GM23338 (cell line): Measurements from ENCODE around the gene KDM4E. TPM values are rescaled to one million over a fixed set of nuclear protein-coding genes. Genes with fewer than 3 reads are reported as not detected.
"Not testable (repeated sequence)": the region's sequence is repeated elsewhere in the genome, so short reads cannot be mapped to it uniquely, and the experiment has no call there.

Experiments used
- ATAC-seq: fragments of 200-7000 bp; cut with Tn5 transposase; 3 replicates; pipeline ENCODE4 v1.9.1; 2020
- DNase-seq: peaks from one replicate; pipeline ENCODE4 v3.0.0-alpha.2; 2015; ENCODE audit warnings: low spot score
- H2AFZ ChIP-seq: fragments of 200-600 bp; sonication (generic); 2 replicates; pipeline ENCODE4 v1.8.0; 2016; ENCODE audit warnings: antibody characterized with exemption, mild to moderate bottlenecking, moderate library complexity
- H3F3A ChIP-seq: fragments of 200-600 bp; sonication (generic); replicated peaks from 2 replicates; pipeline ENCODE4 v1.8.0; 2017; ENCODE audit warnings: antibody characterized with exemption, mixed run types, low read depth
- H3K27ac ChIP-seq: fragments of 200-600 bp; sonication (generic); 2 replicates; pipeline ENCODE4 v1.6.1; 2016; ENCODE audit warnings: low read depth
- H3K27me3 ChIP-seq: fragments of 200-600 bp; sonication (generic); 2 replicates; pipeline ENCODE4 v1.8.0; 2016; ENCODE audit warnings: mild to moderate bottlenecking, mixed run types, moderate library complexity; ENCODE audit not compliant: insufficient read depth
- H3K36me3 ChIP-seq: fragments of 200-600 bp; sonication (generic); 2 replicates; pipeline ENCODE4 v1.8.0; 2016; ENCODE audit warnings: mild to moderate bottlenecking; ENCODE audit not compliant: insufficient read depth
- H3K4me1 ChIP-seq: fragments of 200-600 bp; sonication (generic); 2 replicates; pipeline ENCODE4 v1.8.0; 2016; ENCODE audit warnings: mild to moderate bottlenecking, moderate library complexity; ENCODE audit not compliant: insufficient read depth
- H3K4me2 ChIP-seq: fragments of 200-600 bp; sonication (generic); 2 replicates; pipeline ENCODE4 v1.7.1; 2017; ENCODE audit warnings: mixed run types
- H3K4me3 ChIP-seq: fragments of 200-600 bp; sonication (generic); 2 replicates; pipeline ENCODE4 v1.6.1; 2016; ENCODE audit warnings: mixed run types
- H3K79me2 ChIP-seq: fragments of 200-600 bp; sonication (generic); replicated peaks from 2 replicates; pipeline ENCODE4 v1.8.0; 2017; ENCODE audit warnings: mild to moderate bottlenecking; ENCODE audit not compliant: insufficient read depth
- H3K9me2 ChIP-seq: fragments of 200-600 bp; sonication (generic); 2 replicates; pipeline ENCODE4 v1.8.0; 2017; ENCODE audit not compliant: insufficient read depth
- H4K20me1 ChIP-seq: fragments of 200-600 bp; sonication (generic); replicated peaks from 2 replicates; pipeline ENCODE4 v1.8.0; 2017; ENCODE audit warnings: mild to moderate bottlenecking; ENCODE audit not compliant: insufficient read depth
- H3K27ac Mint-ChIP-seq: 2 replicates; pipeline ENCODE4 v1.8.0; 2020; ENCODE audit warnings: inconsistent platforms, mild to moderate bottlenecking, moderate library complexity, mixed read lengths
- H3K27me3 Mint-ChIP-seq: 3 replicates; pipeline ENCODE4 v1.8.0; 2022; ENCODE audit warnings: low read depth, mild to moderate bottlenecking, moderate library complexity, mixed read lengths, inconsistent platforms; ENCODE audit not compliant: insufficient read depth, poor library complexity
- H3K36me3 Mint-ChIP-seq: 3 replicates; pipeline ENCODE4 v1.8.0; 2021; ENCODE audit warnings: low read depth, mild to moderate bottlenecking, inconsistent platforms, moderate library complexity, mixed read lengths
- H3K4me1 Mint-ChIP-seq: 3 replicates; pipeline ENCODE4 v1.8.0; 2020; ENCODE audit warnings: mild to moderate bottlenecking, inconsistent platforms, mixed read lengths
- H3K4me3 Mint-ChIP-seq: 3 replicates; pipeline ENCODE4 v1.8.0; 2021; ENCODE audit warnings: moderate library complexity, mild to moderate bottlenecking, inconsistent platforms, mixed read lengths
- H3K9me3 Mint-ChIP-seq: 3 replicates; pipeline ENCODE4 v1.8.0; 2020; ENCODE audit warnings: moderate library complexity, mild to moderate bottlenecking, inconsistent platforms, mixed read lengths
- CREB1 ChIP-seq: fragments of 250-450 bp; sonication (Bioruptor Pico); IDR thresholded peaks from 2 replicates; pipeline ENCODE4 v1.5.0; 2020; ENCODE audit warnings: low read depth, mild to moderate bottlenecking, moderate library complexity
- EZH2phosphoT487 ChIP-seq: fragments of 200-600 bp; sonication (generic); IDR thresholded peaks from one replicate; pipeline ENCODE4 v1.8.1; 2018; ENCODE audit warnings: antibody characterized with exemption; ENCODE audit not compliant: unreplicated experiment
- JUNB ChIP-seq: IDR thresholded peaks from one replicate; pipeline ENCODE4 v1.6.1; 2016; ENCODE audit warnings: antibody characterized with exemption; ENCODE audit not compliant: unreplicated experiment
- NANOG ChIP-seq: IDR thresholded peaks from 2 replicates; pipeline ENCODE4 v1.6.1; 2016; ENCODE audit warnings: antibody characterized with exemption, borderline replicate concordance
- POLR2AphosphoS5 ChIP-seq: IDR thresholded peaks from 2 replicates; pipeline ENCODE4 v1.6.1; 2016; ENCODE audit warnings: antibody characterized with exemption, low read depth
- ZNF114 ChIP-seq: fragments of 250-450 bp; sonication (Bioruptor Pico); IDR thresholded peaks from 2 replicates; pipeline ENCODE4 v1.5.0; 2020; ENCODE audit warnings: mild to moderate bottlenecking, moderate library complexity
- ZNF331 ChIP-seq: fragments of 250-450 bp; sonication (Bioruptor Pico); IDR thresholded peaks from 2 replicates; pipeline ENCODE4 v1.5.0; 2020; ENCODE audit warnings: low read depth, mild to moderate bottlenecking, moderate library complexity
- polyA plus RNA-seq: library from polyadenylated mRNA; unstranded; fragments of >200 nt; fragmentation: Nextera tagmentation; extraction: Ambion mirVana; gene quantifications from 2 replicates; pipeline ENCODE4 v1.2.1, GENCODE V29; 2016
- total RNA-seq: library from RNA; depleted of rRNA; stranded (reverse); fragments of >200 nt; shearing (Covaris generic); gene quantifications from 2 replicates; pipeline ENCODE4 v1.2.3, GENCODE V29; 2014
- TF ChIP-seq, protein P1 (sequence below), 2 experiments: fragments of 200-600 bp in 1 of 2; sonication (generic) in 1 of 2; conservative IDR thresholded peaks; 2 replicates each; pipeline versions ENCODE4 v1.5.1 to v1.6.1; 2016 to 2017; ENCODE audit warnings: antibody characterized with exemption in 2 of 2, low read depth in 2 of 2, mild to moderate bottlenecking in 2 of 2, moderate library complexity in 1 of 2
- TF ChIP-seq, protein P2 (sequence below): IDR thresholded peaks from one replicate; pipeline ENCODE4 v1.6.1; 2018; ENCODE audit warnings: antibody characterized with exemption; ENCODE audit not compliant: unreplicated experiment

The KDM4E gene
- total and polyA plus RNA-seq, 2 experiments from 2014 or later, result not detected

GRCh38 chr11:95035316-95035715, 10.3 kb downstream of the KDM4E start:
- no peak overlapping the region for H2AFZ ChIP-seq
- TF ChIP-seq POLR2AphosphoS5 (no peak), ZNF114 (CRISPR knock-in tag) (no peak)
- no peaks in the 10 kb centered on the region for H3K4me1 Mint-ChIP-seq
- H3K79me2 ChIP-seq, result no peaks in the 10 kb centered on the region
- H3K9me3 Mint-ChIP-seq, result no peaks in the 10 kb centered on the region
- no peak overlapping the region for H3K4me3 Mint-ChIP-seq
- no peaks in the 10 kb centered on the region for H4K20me1 ChIP-seq
- DNase-seq (no peak), ATAC-seq (no peak)
- no peaks in the 10 kb centered on the region for H3K36me3 Mint-ChIP-seq
- no peak overlapping the region for H3K27ac ChIP-seq
- H3K4me3 ChIP-seq, result no peak overlapping the region
- H3K27me3 Mint-ChIP-seq, result no peaks in the 10 kb centered on the region
- H3K27ac Mint-ChIP-seq, result no peak overlapping the region
- 0 out of 2 replicates have a peak, but pooled peaks cover 6% of the 10 kb centered on the region for H3K9me2 ChIP-seq
- no peak overlapping the region for H3K4me2 ChIP-seq
- H3K4me1 ChIP-seq, result no peaks in the 10 kb centered on the region
- H3K27me3 ChIP-seq, result no peaks in the 10 kb centered on the region
- no peaks in the 10 kb centered on the region for H3K36me3 ChIP-seq
- no peaks in the 10 kb centered on the region for H3F3A ChIP-seq

- peak; percentile 18 for DNase-seq
- H3K27ac ChIP-seq, H3K4me3 ChIP-seq, H3K36me3 ChIP-seq, H3K27me3 ChIP-seq, H3F3A ChIP-seq, ATAC-seq, H3K9me3 Mint-ChIP-seq, H3K4me1 ChIP-seq, H3K27me3 Mint-ChIP-seq, H3K9me2 ChIP-seq, H3K4me3 Mint-ChIP-seq, H4K20me1 ChIP-seq, H3K79me2 ChIP-seq, H3K36me3 Mint-ChIP-seq, H3K4me1 Mint-ChIP-seq, H3K4me2 ChIP-seq, H3K27ac Mint-ChIP-seq, H2AFZ ChIP-seq: not testable (repeated sequence)
Measured at GRCh38 chr11:95037356-95038035, 12.4 kb downstream of the KDM4E start.

GRCh38 chr11:95042239-95042638, 17.2 kb downstream of the KDM4E start:
- no peaks in the 10 kb centered on the region for H3K4me1 ChIP-seq
- no peak for TF ChIP-seq NANOG
- no peak for TF ChIP-seq ZNF331 (CRISPR knock-in tag)
- TF ChIP-seq ZNF114 (CRISPR knock-in tag), result no peak
- TF ChIP-seq CREB1 (CRISPR knock-in tag), result no peak
- TF ChIP-seq, protein P1, sequence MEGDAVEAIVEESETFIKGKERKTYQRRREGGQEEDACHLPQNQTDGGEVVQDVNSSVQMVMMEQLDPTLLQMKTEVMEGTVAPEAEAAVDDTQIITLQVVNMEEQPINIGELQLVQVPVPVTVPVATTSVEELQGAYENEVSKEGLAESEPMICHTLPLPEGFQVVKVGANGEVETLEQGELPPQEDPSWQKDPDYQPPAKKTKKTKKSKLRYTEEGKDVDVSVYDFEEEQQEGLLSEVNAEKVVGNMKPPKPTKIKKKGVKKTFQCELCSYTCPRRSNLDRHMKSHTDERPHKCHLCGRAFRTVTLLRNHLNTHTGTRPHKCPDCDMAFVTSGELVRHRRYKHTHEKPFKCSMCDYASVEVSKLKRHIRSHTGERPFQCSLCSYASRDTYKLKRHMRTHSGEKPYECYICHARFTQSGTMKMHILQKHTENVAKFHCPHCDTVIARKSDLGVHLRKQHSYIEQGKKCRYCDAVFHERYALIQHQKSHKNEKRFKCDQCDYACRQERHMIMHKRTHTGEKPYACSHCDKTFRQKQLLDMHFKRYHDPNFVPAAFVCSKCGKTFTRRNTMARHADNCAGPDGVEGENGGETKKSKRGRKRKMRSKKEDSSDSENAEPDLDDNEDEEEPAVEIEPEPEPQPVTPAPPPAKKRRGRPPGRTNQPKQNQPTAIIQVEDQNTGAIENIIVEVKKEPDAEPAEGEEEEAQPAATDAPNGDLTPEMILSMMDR (conservative IDR thresholded peaks at IDR 0.05; ENCODE audit: low read depth in 2 of 2), result no peak
- TF ChIP-seq EZH2phosphoT487, result no peak
- TF ChIP-seq, protein P2, sequence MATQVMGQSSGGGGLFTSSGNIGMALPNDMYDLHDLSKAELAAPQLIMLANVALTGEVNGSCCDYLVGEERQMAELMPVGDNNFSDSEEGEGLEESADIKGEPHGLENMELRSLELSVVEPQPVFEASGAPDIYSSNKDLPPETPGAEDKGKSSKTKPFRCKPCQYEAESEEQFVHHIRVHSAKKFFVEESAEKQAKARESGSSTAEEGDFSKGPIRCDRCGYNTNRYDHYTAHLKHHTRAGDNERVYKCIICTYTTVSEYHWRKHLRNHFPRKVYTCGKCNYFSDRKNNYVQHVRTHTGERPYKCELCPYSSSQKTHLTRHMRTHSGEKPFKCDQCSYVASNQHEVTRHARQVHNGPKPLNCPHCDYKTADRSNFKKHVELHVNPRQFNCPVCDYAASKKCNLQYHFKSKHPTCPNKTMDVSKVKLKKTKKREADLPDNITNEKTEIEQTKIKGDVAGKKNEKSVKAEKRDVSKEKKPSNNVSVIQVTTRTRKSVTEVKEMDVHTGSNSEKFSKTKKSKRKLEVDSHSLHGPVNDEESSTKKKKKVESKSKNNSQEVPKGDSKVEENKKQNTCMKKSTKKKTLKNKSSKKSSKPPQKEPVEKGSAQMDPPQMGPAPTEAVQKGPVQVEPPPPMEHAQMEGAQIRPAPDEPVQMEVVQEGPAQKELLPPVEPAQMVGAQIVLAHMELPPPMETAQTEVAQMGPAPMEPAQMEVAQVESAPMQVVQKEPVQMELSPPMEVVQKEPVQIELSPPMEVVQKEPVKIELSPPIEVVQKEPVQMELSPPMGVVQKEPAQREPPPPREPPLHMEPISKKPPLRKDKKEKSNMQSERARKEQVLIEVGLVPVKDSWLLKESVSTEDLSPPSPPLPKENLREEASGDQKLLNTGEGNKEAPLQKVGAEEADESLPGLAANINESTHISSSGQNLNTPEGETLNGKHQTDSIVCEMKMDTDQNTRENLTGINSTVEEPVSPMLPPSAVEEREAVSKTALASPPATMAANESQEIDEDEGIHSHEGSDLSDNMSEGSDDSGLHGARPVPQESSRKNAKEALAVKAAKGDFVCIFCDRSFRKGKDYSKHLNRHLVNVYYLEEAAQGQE, result no peak
- TF ChIP-seq JUNB, result no peak
- no peak for TF ChIP-seq POLR2AphosphoS5

More at GRCh38 chr11:95042239-95042638, 17.2 kb downstream of the KDM4E start:
- Histone ChIP-seq H3K4me3 (no peak overlapping the region), H3K9me2 (0 out of 2 replicates have a peak, but pooled peaks cover 2% of the 10 kb centered on the region), H3K36me3 (no peaks in the 10 kb centered on the region), H4K20me1 (no peaks in the 10 kb centered on the region), H3K79me2 (no peaks in the 10 kb centered on the region), H3F3A (no peaks in the 10 kb centered on the region), H3K27ac (no peak overlapping the region), H3K27me3 (no peaks in the 10 kb centered on the region), H2AFZ (no peak overlapping the region), H3K4me2 (no peak overlapping the region)
- DNase-seq, result no peak
- no peaks in the 10 kb centered on the region for H3K9me3 Mint-ChIP-seq
- ATAC-seq, result no peak
- no peaks in the 10 kb centered on the region for H3K27me3 Mint-ChIP-seq
- H3K36me3 Mint-ChIP-seq, result no peaks in the 10 kb centered on the region
- no peaks in the 10 kb centered on the region for H3K4me1 Mint-ChIP-seq
- H3K4me3 Mint-ChIP-seq, result no peak overlapping the region
- no peak overlapping the region for H3K27ac Mint-ChIP-seq
